GM19240 (cell line): ENCODE measurements around the gene HOXA11.

Experiments used
- DNase-seq: peaks from one replicate; pipeline ENCODE4 v3.0.0; 2011; ENCODE audit warnings: low spot score; ENCODE audit not compliant: insufficient read length

HOXA11 gene

GRCh38 chr7:27193335-27194001 lies 8.4 kb upstream of the HOXA11 start:
- no peak for DNase-seq

DNA sequence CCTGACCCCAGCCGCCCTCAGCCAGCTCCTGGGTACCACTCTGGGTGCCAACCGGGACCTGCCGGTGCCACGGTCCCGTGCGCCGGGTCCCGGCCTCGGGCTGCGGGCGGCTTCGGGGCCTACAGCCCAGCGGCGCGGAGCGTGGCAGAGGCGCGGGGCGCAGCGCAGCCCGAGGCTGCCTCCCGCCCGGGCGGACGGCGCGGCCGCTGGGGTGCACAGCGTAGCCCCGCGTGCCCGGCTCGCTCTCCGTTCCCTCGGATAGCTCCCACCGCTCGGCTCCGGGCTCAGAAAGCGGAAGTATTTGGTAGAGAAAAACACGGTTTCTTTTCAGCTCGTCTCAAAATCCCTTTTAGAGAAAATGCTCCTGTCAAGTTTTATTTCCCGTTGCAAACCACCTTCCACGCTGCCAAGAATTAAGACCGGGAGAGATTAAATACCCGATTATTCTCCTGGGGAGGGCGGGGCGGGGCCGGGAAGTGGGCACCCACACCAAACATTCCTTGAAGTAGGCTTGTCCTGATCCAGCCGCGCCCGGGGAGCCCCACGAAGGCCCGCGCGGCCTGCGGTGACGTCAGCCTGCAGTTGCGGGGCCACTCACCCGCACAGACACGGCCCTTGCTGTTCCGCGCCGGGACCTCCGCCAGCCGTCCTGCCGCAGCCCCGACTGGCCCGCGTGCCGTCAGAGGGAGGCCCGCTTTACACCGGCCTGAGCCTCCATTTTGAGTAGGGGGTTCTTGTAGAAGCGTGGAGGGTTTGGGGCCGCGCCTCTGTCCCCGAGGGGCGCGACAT lies 7.7 kb upstream of the HOXA11 start:
- DNase-seq = no peak

- DNase-seq = no peak
Observed at GRCh38 chr7:27191833-27192545, 7.0 kb upstream of the HOXA11 start.

DNA sequence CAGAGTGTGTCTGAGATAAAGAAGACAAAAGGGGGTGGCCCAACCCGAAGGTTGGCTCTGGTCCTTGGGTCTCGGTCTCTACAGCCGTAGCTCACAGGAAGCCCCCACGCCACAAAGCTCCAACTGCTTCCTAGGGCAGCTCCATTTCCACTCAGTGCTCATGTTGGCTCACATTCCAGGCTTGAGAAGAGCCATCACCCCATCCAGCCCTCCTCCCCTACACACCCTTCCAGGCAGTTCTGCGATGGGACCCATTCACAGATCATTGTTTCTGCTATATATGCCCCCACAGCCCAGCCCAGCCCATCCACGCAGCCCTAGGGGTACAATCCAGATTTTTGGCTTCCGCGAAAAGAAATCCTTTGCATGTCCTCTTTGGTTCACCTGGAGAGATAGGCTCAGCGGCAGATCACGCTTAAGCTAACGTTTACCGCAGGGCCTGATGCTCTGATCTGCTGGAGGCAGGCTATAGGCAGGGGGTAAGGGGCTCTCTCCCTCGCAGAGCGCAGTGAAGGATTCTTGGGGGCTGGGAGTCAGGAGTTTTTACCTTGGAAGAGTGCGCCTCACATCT lies 6.2 kb upstream of the HOXA11 start:
- no peak for DNase-seq

- DNase-seq = no peak
Observed at GRCh38 chr7:27189997-27190748, 5.1 kb upstream of the HOXA11 start.

DNA sequence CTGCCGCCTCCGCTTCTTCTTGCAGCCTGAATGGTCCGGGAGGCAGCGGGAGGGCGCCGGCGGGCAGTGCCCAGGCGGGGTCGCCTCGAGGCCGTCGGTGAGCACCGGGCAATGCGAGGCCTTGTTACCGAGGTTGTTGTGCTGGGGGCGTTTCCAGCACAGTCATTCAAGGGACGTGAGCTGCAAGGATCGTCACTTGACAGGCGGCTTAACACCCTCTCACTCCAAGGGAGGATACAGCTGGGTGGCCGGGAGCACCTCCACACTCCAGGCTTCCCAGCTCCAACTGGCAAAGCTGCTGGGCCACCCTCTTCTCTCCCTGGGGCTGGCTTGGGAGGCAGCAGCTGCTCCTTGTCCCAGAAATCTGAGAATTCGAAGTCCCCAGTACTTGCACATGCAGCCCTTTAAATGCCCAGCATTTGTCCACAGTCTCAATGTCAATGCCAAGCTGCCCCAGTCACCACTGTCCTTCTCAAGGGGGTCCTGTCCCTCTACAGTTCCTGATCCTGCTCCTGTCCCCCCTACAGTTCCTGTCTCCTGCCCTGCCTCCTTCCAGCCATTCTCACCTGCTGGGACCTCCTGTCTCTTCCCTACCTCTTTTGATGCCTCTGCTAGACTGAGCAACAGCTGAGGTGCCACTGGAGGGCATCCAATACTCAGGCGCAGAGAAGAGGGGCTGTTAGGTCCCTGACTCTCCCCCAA lies 4.4 kb upstream of the HOXA11 start:
- no peak for DNase-seq

- no peak for DNase-seq
Observed at GRCh38 chr7:27188386-27189294, 3.6 kb upstream of the HOXA11 start.

GRCh38 chr7:27187475-27188385 lies 2.7 kb upstream of the HOXA11 start:
- no peak for DNase-seq

- no peak for DNase-seq
Observed at GRCh38 chr7:27186668-27187474, 1.8 kb upstream of the HOXA11 start.

- DNase-seq = no peak
Observed at GRCh38 chr7:27185854-27186667, 1.0 kb upstream of the HOXA11 start.

GRCh38 chr7:27184337-27185012 lies 557 bp downstream of the HOXA11 start:
- DNase-seq = no peak

DNA sequence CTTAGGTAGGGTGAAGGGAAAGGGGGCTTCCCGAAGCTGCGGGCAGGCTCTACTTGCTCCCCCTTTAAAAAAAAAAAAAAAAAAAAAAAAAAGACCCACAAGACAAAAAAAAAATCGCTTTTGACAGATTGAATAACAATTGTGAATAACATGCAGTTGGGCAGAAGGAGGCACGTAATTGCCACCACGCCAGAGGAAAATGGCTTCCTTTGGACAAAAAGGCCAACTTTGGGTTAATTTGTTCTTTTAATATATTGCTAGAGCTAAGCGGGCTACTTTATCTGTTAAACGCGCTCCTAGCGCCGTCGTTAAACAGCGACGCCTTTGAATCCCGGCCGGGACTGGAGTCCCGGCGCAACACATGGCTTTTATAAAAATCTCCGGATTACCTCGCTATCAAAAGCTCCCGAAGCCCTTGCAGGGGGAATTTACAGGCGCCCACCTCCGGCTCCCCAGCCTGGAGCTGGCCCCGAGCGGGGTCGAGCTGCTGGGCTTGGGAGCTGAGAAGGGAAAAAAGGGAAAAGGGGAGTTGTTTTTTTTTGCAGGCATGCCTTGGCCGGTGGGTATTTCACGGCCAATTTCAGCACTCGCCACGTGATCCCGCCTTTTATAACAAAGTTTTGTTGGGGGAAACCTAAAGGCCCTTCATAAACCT lies 1.2 kb downstream of the HOXA11 start:
- DNase-seq = no peak

- DNase-seq = no peak
Observed at GRCh38 chr7:27182861-27183681, 2.0 kb downstream of the HOXA11 start.

GRCh38 chr7:27182285-27182841 lies 2.7 kb downstream of the HOXA11 start:
- no peak for DNase-seq
